ENCODE results near the gene NXPH2.

Gene NXPH2

GRCh38 chr2:138640921-138641676, 139.1 kb downstream of the NXPH2 start:
- no peak for DNase-seq (ENCODE audit: low read depth in 3 of 3, low spot score in 1 of 3)

GRCh38 chr2:138637686-138638085, 142.5 kb downstream of the NXPH2 start:
- DNase-seq (ENCODE audit: low read depth in 3 of 3, low spot score in 1 of 3): no peak

DNA sequence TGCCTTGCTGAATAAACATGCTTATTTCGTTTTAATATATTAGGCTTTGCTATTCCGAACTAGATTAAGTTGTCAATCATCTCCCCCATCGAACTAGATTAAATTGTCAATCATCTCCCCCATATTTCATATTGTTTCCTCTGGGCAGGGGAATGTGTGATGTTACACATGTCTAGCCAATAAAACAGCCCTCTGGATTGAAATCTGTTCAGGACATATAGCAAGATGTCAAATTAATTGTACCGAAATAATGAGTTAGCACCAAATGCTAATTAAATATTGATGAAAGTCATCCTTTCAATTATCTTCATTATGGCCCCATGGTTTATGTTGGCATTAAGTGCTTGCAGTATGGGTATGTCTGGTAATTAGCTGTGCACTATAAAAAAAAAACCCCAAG, 143.1 kb downstream of the NXPH2 start:
- no peak for DNase-seq (ENCODE audit: low read depth in 3 of 3, low spot score in 1 of 3)

- DNase-seq (ENCODE audit: low read depth in 3 of 3, low spot score in 1 of 3): no peak
Observed at GRCh38 chr2:138633049-138633448, 147.1 kb downstream of the NXPH2 start.

DNA sequence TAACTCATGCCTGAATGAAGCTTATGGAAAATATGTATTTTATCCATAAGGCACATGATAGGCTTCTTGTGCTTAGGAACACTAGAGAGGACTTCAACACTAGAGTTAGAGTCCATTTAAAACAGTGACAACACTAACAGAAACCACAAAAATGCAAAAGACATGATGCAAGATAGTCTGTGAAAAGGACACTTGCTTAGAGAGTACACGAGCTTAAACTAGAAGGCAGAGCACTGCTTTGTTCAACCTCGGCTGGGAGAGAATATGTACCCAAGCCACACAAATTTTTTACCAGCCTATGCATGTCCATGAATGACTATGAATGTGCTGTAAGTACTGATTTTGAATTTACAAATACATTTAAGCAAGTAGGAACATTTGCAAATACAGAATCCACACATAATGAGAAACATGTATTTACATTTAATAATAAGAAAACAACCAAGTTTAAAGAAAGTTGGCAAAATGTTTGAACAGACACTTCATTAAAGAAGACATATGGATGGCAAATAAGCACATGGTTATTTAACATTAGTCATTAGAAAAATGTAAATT, 148.0 kb downstream of the NXPH2 start:
- no peak for DNase-seq (ENCODE audit: low read depth in 3 of 3, low spot score in 1 of 3)

GRCh38 chr2:138630164-138630563, 150.0 kb downstream of the NXPH2 start:
- no peak for DNase-seq (ENCODE audit: low read depth in 3 of 3, low spot score in 1 of 3)

- no peak for DNase-seq (ENCODE audit: low read depth in 3 of 3, low spot score in 1 of 3)
Observed at GRCh38 chr2:138626148-138626547, 154.0 kb downstream of the NXPH2 start.

DNA sequence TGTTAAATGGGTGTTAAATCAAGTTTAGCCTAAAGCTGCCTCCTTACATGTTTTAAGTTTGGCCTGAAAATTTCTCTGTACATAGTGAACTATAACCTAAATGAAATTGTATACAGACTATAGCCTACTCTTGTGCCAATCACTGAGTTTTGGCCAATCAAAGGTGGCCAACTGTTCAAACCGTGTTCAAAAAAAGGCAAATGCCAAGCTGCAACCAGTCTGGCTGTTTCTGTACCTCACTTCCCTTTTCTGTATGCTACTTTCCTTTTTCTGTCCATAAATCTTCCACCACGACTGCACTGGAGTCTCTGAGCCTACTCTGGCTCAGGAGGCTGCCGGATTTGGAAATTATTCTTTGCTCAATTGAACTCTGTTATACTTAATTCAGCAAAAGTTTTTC, 157.6 kb downstream of the NXPH2 start:
- DNase-seq (ENCODE audit: low read depth in 3 of 3, low spot score in 1 of 3): no peak

DNA sequence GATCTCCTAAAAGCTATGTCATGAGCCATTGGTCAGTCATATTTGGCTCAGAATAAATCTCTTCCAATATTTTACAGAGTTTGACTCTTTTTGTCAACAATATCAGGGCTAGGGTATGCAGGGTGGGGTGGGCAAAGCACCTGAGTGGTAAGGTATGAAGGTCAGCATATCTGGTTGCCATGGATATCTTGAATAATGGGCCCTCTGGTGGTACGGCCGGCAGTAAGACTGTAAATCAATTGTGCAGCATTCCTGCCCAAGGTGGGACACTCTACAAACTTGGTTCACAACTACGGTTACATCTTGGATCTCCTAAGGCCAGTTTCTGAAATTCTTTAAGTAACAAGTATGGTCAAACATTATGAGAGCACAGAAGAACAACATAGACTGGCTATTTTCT, 159.1 kb downstream of the NXPH2 start:
- DNase-seq (ENCODE audit: low read depth in 3 of 3, low spot score in 1 of 3): no peak

DNA sequence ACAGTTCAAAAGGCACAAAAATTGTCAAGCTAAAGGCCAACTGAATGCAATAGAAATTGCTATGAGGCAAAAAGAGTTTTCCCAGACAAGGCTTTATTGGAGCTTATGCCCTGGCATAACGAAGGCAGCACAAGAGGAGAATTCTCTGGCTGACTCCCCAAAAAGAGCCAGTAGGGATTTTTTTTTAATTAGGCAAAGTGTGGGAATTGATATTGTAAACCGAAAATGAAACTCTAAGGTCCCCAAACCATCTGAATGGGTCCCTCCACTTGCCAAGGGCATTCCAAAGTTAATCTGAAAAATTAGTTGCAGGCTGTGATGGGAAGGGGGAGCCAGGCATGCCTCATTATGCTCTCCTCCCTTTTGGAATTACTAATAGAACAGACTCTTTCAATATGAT, 159.8 kb downstream of the NXPH2 start:
- no peak for DNase-seq (ENCODE audit: low read depth in 3 of 3, low spot score in 1 of 3)

All from stimulated activated CD4-positive, alpha-beta T cell treated with anti-CD3 and anti-CD28 coated beads, TNF-alpha, amount 100 ng/mL, for 1 hour (primary cell).